GDM1 (cell line): ENCODE measurements around the gene GABRA5.
"Not testable (repeated sequence)": the region's sequence is repeated elsewhere in the genome, so short reads cannot be mapped to it uniquely, and the experiment has no call there.

Experiments
- DNase-seq: peaks from one replicate; lab custom pipeline; 2025; lab: John Stamatoyannopoulos, UW

The GABRA5 gene

DNA sequence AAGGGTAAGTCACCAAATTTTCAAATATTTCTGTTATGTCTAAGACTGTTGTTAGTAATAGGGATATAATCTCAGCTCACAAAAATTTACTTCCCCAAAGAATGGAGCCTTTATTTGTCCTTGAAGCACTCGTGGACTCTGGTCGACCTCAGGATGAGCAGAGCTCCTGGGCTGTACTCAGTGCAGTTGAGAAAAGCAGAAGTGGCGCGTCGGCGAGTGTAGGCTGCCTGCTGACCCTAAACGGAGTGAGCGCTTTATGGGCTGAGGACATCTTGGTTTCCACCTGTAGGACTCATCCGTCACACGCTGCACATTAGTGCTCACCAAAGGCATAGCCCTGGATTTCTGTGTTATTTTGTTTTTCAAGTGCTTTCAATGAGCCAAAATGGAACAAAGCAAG is 11.0 kb downstream of the GABRA5 start:
- no peak for DNase-seq

GRCh38 chr15:26879706-26880105 is 12.8 kb downstream of the GABRA5 start:
- DNase-seq, result no peak

- no peak for DNase-seq
Measured at GRCh38 chr15:26882112-26882511, 15.2 kb downstream of the GABRA5 start.

DNA sequence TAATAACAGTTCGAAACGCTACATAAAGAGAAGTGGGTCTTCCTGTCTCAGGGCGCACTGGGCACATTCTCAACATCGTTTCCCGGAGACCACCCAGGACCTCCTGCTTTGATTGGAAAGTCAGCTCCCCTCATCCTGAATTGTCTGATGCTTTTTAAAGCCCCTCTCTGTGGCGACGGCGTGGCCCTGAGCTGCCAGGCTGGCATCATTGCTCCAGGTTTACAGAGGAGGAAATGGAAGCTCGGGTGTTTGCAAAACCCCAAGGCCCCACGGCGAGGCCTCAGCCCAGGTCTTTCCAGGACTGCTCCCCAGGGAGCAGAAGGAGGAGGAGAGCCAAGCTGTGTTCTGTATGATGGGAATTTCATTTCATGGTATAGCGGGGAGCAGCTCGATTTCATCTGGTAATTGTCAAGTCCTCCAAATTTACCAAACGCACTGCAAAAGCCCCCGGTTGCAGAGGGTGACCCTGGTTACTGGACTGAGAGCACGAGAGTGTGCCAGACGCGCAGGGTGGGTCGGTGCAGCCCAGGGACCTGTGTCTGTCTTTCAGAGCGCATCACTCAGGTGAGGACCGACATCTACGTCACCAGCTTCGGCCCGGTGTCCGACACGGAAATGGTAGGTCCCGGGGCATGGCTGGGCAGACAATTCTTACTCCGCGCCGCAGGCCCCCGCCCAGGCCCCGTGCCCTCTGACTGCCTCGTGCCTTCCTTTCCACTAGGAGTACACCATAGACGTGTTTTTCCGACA is 15.9 kb downstream of the GABRA5 start:
- no peak for DNase-seq

GRCh38 chr15:26883466-26883865 is 16.6 kb downstream of the GABRA5 start:
- no peak for DNase-seq

DNA sequence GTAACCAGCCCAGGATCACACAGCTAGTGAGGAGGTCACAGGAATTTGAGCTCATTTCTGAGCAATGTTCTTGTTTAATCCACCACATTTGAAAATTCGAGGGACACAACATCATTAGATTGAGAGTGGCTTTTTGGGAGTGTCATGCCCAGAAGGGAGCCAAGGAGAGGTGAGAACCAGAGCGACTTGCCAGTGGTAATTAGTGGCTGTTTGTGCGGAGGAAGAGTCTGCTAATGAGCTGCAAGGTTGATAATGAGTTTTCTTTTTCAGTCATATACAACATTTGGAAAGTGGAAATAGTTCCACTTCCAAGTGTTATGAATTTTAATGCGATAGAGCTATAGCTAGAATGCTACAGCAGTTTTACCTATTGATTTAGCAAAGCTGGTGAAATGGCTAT is 19.7 kb downstream of the GABRA5 start:
- DNase-seq, result no peak

DNA sequence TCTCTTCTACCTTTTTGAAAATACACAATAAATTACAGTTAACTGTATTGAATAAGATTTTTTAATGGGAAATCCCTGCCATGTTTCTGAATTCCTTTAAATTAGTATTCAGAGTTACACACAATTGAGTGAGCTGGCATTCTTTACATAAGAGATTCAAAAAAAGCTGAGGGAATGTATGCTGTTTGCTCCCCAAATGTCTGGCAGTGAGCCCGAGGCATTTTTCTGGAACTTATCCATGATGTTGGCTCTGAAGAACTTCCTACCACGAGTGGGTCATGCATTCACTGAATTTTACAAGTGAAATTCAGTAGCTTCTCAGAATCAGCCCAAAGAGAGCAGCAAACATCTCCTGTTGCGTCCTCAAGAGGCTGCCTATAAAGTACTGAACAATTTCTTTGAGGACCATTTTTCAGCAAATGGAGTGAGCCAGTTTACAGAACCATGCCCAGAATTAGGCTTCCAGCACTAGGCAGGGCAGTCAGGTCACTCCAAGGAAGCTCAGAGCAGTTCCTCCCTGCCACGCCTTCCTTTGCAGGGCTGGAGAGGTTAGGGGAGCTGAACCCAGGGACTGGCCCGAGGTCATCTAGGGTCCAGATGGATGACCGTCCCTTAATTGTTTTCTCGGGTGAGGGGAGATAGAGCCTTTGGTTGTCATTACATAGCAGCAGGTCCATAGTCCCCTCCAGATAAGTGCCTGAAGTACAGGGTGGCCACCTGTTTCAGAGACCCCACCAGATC is 21.2 kb downstream of the GABRA5 start:
- no peak for DNase-seq

- DNase-seq, result no peak
Measured at GRCh38 chr15:26888761-26889160, 21.9 kb downstream of the GABRA5 start.

DNA sequence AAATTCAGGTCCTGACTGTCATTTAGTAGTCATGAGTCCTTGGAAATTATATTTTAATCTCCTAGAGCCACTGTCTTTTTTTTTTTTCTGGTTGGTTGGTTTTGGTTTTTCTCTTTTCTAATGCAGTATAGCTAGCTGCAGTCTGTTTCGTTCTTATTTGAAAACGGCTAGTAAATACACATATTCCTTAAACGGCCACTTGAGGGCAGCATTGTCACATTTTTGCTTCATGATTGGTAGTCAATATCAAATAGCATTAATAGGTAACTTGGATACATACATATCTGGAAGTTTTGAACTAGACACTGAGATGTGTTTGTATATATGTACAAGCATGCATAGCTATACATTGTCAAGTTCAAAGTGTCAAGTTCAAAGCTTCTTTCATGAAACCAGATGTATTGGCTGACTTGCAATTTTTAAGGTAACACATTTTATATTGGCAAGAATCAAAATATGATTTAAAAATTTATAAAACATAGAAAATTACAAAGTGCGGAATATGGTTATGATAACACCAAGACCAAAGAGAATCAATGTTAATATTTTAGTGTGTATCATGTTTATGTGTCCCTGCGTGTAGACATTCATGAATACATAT is 22.5 kb downstream of the GABRA5 start:
- DNase-seq, result peak; percentile 11

GRCh38 chr15:26890451-26890850 is 23.6 kb downstream of the GABRA5 start:
- no peak for DNase-seq

DNA sequence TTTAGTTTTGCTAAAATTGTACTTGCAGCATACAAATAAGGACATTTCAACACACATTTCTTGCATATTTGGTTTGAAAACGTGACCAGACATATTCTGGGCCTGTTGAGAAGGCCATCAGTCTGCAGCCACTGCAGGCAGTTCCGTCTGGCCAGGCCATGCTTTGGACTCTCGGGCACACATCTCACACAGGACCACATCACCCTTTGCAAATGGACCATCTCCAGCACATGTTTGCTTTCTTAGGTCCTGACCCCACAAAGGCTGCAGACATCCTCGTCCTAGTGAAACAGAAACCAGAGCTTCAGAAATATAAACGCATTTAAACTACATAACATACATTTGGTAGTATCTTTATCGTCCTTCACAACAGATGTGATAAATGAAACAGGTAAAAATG is 24.1 kb downstream of the GABRA5 start:
- DNase-seq, result no peak

DNA sequence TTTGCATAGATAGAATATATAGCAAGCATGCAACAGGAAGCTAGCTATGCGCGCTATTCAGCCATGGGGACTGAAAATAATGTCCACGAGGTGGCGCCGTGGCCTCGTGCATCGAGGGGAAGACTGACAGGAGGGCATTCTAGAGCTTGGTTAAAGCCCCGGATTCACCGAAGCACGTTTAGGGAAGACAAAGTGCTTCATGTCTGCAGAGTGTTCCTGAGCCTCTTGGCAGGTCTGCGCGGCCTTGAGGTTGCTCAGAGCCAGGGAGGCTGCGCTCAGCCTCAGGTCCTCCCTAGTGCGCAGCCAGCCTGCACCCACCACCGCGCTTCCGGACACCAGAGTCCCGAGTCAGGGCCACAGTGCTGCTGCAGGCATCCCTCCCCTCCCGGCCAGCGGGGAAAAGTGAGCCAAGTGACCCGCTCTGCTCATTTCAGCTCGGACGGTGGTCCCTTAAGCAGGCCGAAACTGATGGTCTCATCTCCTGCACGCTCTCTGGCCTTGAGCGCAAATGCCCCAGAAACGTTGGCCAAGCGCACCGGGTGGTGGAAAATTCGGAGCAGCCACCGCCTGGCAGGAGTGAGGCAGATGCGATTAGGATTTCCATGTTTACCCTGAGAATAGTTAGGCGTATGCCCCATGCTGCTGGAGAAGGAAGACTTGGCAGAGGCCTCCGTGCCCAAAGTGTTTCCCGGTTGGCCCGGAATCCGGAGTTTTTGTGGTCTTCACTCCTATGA is 24.8 kb downstream of the GABRA5 start:
- DNase-seq, result peak; percentile 67

DNA sequence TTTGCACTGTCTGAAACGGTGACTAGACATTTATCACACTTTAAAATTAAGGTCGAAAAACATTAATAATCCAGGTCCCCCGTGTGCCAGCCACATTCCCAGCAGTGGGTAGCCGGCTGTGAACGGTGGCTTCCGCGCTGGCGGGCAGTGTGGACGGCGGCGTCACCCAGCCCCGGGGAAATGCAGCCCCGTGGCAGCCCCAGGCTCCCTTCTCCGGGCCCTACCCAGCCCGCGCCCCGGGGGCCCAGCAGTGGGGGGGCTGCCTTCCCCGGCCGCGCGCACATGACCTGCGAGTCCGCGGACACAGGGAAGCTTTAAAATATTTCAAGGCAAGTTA is 25.3 kb downstream of the GABRA5 start:
- DNase-seq, result no peak

GRCh38 chr15:26892678-26893077 is 25.8 kb downstream of the GABRA5 start:
- DNase-seq, result no peak

DNA sequence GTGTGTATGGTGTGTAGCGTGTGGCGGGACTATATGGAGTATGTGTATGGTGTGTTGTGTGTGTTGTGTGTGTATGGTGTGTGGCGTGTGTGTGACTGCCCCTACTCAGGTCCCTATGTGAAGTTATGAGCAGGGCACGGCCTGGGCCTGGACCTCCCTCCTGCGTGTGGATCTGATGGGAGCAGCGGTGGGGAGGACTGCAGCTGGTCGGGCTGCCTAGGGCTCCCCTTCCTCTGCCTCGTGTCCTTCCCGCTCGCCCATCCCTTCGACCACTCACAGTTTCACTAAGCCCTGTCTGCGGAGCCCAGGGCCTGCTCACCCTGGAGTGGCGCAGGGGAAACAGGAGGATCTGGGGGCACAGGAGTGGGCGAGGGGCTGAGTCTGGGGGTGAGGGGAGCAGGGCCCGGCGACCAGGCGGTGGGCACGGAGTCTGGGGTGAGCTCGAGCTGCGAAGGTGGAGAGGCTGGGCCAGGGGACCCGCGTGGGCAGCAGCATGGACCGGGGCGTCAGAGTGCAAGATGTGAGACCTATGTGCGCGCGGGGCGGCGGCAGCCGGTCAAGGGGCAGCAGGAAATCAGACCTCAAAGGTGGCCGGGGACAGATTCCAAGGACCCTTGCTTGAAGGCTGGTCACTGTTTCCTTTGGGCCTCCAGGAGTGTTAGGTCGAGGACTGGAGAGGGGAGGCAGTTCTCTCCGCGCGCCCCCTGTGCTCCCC is 26.6 kb downstream of the GABRA5 start:
- DNase-seq, result no peak

DNA sequence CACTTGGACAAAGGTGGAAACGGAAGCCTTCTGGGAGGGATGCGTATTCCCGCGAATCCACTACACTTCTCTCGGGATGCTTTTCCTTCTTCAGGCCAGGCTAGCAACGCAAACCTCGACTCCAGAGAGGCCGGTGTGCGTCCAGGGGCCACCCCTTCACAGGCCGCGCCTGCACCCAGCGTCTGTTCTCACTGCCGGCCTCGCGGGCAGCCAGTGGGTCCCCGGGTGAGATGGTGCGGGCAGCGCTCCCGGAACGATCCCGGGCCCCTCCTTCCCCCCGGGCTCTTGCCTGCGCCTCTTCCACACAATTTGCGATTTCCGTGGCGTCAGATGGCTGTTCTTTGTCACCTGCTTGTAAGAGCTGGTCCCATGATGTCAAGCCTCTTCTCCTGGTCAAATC is 27.3 kb downstream of the GABRA5 start:
- DNase-seq, result no peak

GRCh38 chr15:26895346-26895745 is 28.5 kb downstream of the GABRA5 start:
- not testable (repeated sequence) for DNase-seq

- DNase-seq, result no peak
Measured at GRCh38 chr15:26899658-26900057, 32.8 kb downstream of the GABRA5 start.

- no peak for DNase-seq
Measured at GRCh38 chr15:26901041-26901440, 34.2 kb downstream of the GABRA5 start.

DNA sequence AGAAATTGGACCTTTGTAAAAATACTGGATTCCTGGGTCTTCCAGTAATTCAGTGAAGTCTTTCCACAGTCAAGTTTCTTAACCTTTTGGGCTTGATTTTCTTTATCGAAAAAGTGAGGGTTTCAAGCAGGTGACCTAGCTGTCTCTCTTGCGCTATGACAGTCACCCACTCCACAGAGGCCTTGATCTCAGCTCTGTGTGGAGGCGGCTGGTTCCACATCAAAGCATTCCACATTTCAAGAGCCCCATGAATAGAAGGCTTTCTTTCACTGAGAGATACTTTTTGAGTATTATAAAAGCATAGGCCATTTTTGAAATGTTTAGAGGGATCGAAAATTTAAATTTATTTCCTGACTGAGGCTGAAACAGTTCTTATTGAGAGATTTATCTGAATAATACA is 43.9 kb downstream of the GABRA5 start:
- DNase-seq, result no peak

GRCh38 chr15:26921433-26921832 is 54.6 kb downstream of the GABRA5 start:
- no peak for DNase-seq

DNA sequence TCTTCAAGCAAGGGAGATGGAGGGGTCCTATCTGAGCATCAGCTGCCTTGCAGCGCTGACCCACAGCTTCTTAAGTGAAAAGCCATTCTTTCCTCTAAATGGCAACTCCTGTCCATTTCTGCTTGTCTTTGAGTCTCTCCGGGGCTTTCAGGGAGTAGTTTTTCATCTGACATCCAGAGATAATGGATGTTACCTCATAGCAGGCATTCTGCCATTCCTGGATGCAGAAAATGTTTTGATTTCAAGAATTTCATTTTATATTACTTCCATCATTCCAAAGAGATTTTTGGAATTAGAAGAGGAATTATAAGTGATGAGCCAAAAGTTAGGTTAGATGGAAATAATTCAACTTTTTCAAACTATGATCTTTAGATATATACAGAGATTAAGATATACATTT is 59.2 kb downstream of the GABRA5 start:
- no peak for DNase-seq
